Thoracic aorta (tissue), 2 donors: Measurements from ENCODE around the gene DUOX1. TPM values are rescaled to one million over a fixed set of nuclear protein-coding genes. Genes with fewer than 3 reads are reported as not detected.

ENCODE experiments used
- ATAC-seq: fragments of 150-250 bp; one replicate; pipeline ENCODE4 v1.8.0; 2017; ENCODE audit warnings: low read depth; ENCODE audit not compliant: insufficient number of reproducible peaks, low FRiP score
- DNase-seq: peaks from one replicate; pipeline ENCODE4 v3.0.0-alpha.2; 2020; ENCODE audit warnings: low spot score
- H3K27ac ChIP-seq, 2 donors: fragments of 200-600 bp; sonication (generic); 1 replicate in 1 of 2; 2 replicates in 1 of 2; pipeline ENCODE4 v1.5.1; 2016; ENCODE audit warnings: mild to moderate bottlenecking in 2 of 2, moderate library complexity in 2 of 2
- H3K27me3 ChIP-seq: fragments of 200-600 bp; sonication (generic); replicated peaks from 2 replicates; pipeline ENCODE4 v1.6.0; 2016; ENCODE audit warnings: mild to moderate bottlenecking; ENCODE audit not compliant: insufficient read depth
- H3K36me3 ChIP-seq: fragments of 200-600 bp; sonication (generic); one replicate; pipeline ENCODE4 v1.5.1; 2016
- H3K4me1 ChIP-seq, 2 donors: fragments of 200-600 bp; sonication (generic); 1 replicate in 1 of 2; 2 replicates in 1 of 2; pipeline versions ENCODE4 v1.5.1 to v1.6.0; 2016; ENCODE audit warnings: low read depth in 2 of 2, mild to moderate bottlenecking in 1 of 2; ENCODE audit not compliant: control insufficient read depth in 1 of 2
- H3K4me3 ChIP-seq: fragments of 200-600 bp; sonication (generic); 2 replicates; pipeline ENCODE4 v1.5.1; 2016; ENCODE audit warnings: mild to moderate bottlenecking
- H3K9me3 ChIP-seq: fragments of 200-600 bp; sonication (generic); 2 replicates; pipeline ENCODE4 v1.5.1; 2016
- CTCF ChIP-seq: fragments of 200-600 bp; sonication (generic); IDR thresholded peaks from one replicate; pipeline ENCODE4 v1.5.1; 2019; ENCODE audit warnings: antibody characterized with exemption
- total RNA-seq, 2 donors: library from RNA; depleted of rRNA; stranded (reverse); fragments of >200 nt; gene quantifications; one replicate each; pipeline versions ENCODE4 v1.1.0 to v1.2.3, GENCODE V29; 2016

Gene DUOX1
- total RNA-seq, 2 donors from 2014 or later, result 0.56 to 0.68 TPM

GRCh38 chr15:45116006-45116481 is 13.8 kb upstream of the DUOX1 start:
- Histone ChIP-seq H3K27me3 (peaks cover 17% of the 10 kb centered on the region), H3K9me3 (no peaks in the 10 kb centered on the region), H3K4me1 (peaks cover 19 to 47% of the 10 kb centered on the region in 2 donors), H3K36me3 (no peaks in the 10 kb centered on the region), H3K4me3 (no peak overlapping the region), H3K27ac (no peak overlapping the region)
- no peak for DNase-seq
- TF ChIP-seq CTCF, result no peak
- no peak for ATAC-seq

- TF ChIP-seq CTCF, result no peak
- H3K27me3 ChIP-seq, result peaks cover 17% of the 10 kb centered on the region
- ATAC-seq, result no peak
- H3K4me1 ChIP-seq, result peaks cover 19 to 47% of the 10 kb centered on the region in 2 donors
- H3K27ac ChIP-seq, result no peak overlapping the region
- H3K36me3 ChIP-seq, result no peaks in the 10 kb centered on the region
- no peaks in the 10 kb centered on the region for H3K9me3 ChIP-seq
- peak overlapping the region; percentile 32 for H3K4me3 ChIP-seq
- no peak for DNase-seq
Observed at GRCh38 chr15:45116482-45117307, 13.1 kb upstream of the DUOX1 start.

GRCh38 chr15:45117308-45118130 is 12.3 kb upstream of the DUOX1 start:
- no peak for DNase-seq
- ATAC-seq, result no peak
- H3K9me3 ChIP-seq, result no peaks in the 10 kb centered on the region
- H3K27me3 ChIP-seq, result peaks cover 12% of the 10 kb centered on the region
- TF ChIP-seq CTCF, result no peak
- H3K36me3 ChIP-seq, result no peaks in the 10 kb centered on the region
- H3K27ac ChIP-seq, result no peak overlapping the region
- peaks cover 16 to 38% of the 10 kb centered on the region in 2 donors for H3K4me1 ChIP-seq
- peak overlapping the region; percentile 59 for H3K4me3 ChIP-seq

- ATAC-seq (peak; percentile 81), DNase-seq (peak; percentile 50)
- no peaks in the 10 kb centered on the region for H3K36me3 ChIP-seq
- H3K4me3 ChIP-seq, result peak overlapping the region; percentile 59
- H3K4me1 ChIP-seq, result peaks cover 13 to 32% of the 10 kb centered on the region in 2 donors
- H3K27ac ChIP-seq, result no peak overlapping the region
- H3K9me3 ChIP-seq, result no peaks in the 10 kb centered on the region
- H3K27me3 ChIP-seq, result peaks cover 12% of the 10 kb centered on the region
- TF ChIP-seq CTCF, result peak; percentile 85
Observed at GRCh38 chr15:45118131-45118588, 11.6 kb upstream of the DUOX1 start.

GRCh38 chr15:45118996-45119395 is 10.8 kb upstream of the DUOX1 start:
- no peak overlapping the region for H3K4me3 ChIP-seq
- DNase-seq (no peak), ATAC-seq (no peak)

More at GRCh38 chr15:45118996-45119395, 10.8 kb upstream of the DUOX1 start:
- Histone ChIP-seq H3K9me3 (no peaks in the 10 kb centered on the region), H3K36me3 (no peaks in the 10 kb centered on the region), H3K27me3 (peaks cover 12% of the 10 kb centered on the region), H3K4me1 (peaks cover 13 to 24% of the 10 kb centered on the region in 2 donors), H3K27ac (no peak overlapping the region)
- no peak for TF ChIP-seq CTCF
